ENCODE measurements around the gene RO60.

GRCh38 chr1:193103759-193104501 lies 44.5 kb downstream of the RO60 start:
- TF ChIP-seq EP300 (conservative IDR thresholded peaks at IDR 0.05; ENCODE audit: poor library complexity, severe bottlenecking) = no peak
- no peak for TF ChIP-seq CTCF (IDR thresholded peaks at IDR 0.05; ENCODE audit: poor library complexity, severe bottlenecking)
- TF ChIP-seq TAF1 (IDR thresholded peaks at IDR 0.05; ENCODE audit: low read depth) = no peak
- TF ChIP-seq RAD21 (conservative IDR thresholded peaks at IDR 0.05) = no peak
